ENCODE measurements around the gene AGTRAP.
A peak's percentile ranks its signal among the peaks of the same experiment; 100 is the strongest.

AGTRAP gene, protein sequence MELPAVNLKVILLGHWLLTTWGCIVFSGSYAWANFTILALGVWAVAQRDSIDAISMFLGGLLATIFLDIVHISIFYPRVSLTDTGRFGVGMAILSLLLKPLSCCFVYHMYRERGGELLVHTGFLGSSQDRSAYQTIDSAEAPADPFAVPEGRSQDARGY

DNA sequence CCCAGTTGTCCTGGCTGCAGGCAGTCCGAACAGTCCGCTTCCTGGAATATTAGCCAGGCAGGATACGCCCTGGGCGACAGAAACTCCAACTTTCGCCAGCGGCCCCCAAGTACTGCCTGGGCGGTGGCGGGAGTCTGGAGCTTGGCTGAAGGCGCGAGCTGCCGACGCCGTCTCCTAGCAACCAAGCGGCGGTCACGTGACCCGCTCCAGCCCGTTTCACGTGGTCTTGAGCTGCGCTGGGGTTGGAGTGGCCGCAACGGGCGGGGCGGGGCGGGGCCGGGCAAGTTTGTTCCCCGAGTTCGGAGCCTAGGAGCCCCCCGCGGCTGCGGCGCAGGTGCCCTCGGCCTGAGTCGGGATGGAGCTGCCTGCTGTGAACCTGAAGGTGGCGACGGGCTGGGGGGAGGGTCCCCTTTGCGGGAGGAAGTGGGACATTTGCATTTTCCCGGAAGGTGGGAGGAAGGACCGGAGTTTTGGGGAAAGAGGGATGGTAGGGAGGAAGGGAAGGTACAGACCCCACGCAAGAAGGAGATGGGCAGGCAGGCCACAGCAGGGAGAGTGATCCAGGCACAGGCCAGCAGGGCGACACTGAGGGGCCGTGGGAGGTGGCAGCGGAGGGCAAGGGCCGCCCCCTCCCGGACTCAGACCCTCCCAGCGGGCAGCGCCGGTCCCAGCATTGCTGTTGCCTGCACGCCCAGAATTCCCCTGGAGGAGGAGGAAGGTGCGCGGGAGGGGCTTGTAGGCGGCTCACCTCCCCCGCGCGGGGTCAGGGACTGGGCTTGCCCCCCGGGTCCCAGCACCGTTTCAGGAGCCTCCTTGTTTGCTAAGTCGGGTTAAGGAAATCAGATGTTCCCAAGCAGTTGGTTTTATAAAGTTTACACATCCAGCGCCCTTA, at the start of gene AGTRAP:
Gene AGTRAP, plus strand, starts transcription at position 283 of the 892 bp plus-strand sequence. Its CDS starts 73 bp downstream, at position 356.
- in situ Hi-C loops (cut with MboI; ENCODE audit: low sequenced_read_pairs, unreplicated experiment), result no loop called here
- TF ChIP-seq, protein P1, sequence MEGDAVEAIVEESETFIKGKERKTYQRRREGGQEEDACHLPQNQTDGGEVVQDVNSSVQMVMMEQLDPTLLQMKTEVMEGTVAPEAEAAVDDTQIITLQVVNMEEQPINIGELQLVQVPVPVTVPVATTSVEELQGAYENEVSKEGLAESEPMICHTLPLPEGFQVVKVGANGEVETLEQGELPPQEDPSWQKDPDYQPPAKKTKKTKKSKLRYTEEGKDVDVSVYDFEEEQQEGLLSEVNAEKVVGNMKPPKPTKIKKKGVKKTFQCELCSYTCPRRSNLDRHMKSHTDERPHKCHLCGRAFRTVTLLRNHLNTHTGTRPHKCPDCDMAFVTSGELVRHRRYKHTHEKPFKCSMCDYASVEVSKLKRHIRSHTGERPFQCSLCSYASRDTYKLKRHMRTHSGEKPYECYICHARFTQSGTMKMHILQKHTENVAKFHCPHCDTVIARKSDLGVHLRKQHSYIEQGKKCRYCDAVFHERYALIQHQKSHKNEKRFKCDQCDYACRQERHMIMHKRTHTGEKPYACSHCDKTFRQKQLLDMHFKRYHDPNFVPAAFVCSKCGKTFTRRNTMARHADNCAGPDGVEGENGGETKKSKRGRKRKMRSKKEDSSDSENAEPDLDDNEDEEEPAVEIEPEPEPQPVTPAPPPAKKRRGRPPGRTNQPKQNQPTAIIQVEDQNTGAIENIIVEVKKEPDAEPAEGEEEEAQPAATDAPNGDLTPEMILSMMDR (IDR thresholded peaks at IDR 0.05; ENCODE audit: borderline replicate concordance, control extremely low read depth, extremely low read depth, insufficient read depth, missing control alignments), result no peak
- DNase-seq (ENCODE audit: low spot score), result peak; percentile 96

DNA sequence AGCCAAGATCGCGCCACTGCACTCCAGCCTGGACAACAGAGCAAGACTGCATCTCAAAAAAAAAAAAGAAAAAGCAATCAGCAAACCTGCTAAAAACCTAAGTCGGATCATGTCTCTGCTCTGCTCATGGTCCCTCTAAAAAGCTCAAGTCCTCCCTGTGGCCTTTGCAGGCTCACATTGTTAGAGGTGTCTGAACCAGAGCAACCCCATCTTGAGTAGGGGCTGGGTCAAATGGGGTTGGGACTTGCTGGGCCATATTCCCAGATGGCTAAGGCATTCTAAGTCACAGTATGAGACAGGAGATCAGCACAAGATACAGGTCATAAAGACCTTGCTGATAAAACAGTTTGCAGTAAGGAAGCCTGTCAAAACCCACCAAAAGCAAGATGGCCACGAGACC, 47.4 kb upstream of the AGTRAP start:
- in situ Hi-C loops (cut with MboI; ENCODE audit: low sequenced_read_pairs, unreplicated experiment), result no loop called here
- DNase-seq (ENCODE audit: low spot score), result no peak
- TF ChIP-seq, protein P1 (IDR thresholded peaks at IDR 0.05; ENCODE audit: borderline replicate concordance, control extremely low read depth, extremely low read depth, insufficient read depth, missing control alignments), result no peak

DNA sequence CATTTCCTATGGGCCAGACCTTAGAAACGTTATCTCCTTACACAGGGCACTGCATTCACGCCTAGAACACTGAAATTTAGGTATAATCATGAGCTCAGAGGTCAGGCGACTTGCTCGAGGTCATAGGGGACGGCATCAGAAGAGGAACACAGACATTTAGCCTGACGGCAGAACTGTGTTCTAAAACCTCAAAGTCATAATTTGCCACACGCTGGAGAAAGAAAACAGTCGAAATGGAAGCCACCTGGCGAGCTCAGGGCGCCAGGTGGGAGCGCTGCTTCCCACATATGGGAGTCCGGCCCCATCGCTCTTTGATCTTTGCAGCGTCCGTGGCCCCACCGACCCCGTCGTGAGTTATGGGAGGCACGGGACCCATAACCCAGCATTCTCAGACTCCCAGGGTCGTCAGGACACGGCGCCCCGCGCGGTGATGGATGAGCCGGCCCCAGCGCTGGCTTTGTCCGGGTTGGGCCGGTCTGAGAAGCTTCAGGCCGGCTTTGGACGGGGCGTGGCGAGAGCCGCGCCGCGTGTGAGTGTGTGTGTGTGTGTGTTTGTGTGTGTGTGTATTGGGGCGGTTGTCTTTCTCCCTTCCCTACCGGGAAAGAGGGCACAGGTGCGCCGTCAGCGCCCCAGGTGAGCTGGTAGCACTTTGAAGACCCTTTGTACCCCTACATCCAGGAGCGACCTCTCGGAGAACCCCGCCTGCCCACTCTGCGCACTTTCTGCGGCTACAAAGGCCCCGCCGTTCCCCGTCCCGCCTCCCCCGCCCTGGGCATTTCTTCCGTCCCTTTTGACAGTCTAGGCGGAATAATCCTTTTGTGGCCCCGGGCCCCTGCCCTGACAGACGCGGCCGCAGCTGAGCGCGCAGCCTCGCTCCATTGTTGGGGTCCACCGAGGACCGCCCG, 45.3 kb upstream of the AGTRAP start:
- DNase-seq (ENCODE audit: low spot score), result no peak
- TF ChIP-seq, protein P1 (IDR thresholded peaks at IDR 0.05; ENCODE audit: borderline replicate concordance, control extremely low read depth, extremely low read depth, insufficient read depth, missing control alignments), result no peak
- in situ Hi-C loops (cut with MboI; ENCODE audit: low sequenced_read_pairs, unreplicated experiment), result no loop called here

DNA sequence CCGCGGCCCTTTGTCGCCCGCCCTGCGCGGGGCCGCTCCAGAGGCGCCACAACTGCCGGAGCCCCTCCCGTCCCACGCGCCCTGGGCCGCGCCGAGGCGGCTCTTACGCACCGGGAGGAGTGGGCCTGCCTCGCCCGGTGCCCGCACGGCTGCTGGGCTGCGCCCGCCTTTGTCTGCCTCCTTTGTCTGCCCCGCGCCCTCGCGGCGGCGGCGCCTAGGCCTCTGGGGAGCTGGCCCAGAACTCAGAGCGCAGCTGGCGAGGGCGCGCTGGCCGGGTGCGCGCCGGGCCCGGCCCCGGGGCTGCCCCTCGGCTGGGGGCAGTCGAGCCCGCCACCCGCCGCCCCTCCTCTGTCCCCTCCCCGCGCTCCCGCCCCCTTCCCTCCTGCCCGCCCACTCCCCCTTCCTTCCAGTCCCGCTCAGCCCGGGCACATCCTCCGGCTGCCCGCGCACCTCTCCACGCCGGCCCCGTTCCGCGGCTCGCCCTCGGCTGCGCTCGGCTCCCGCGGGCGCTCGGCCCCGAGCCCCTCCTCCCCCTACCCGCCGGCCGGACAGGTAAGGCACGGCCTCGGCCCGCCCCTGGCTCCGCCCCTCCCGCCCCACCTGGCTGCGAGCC, 44.5 kb upstream of the AGTRAP start, which contains the start of gene DRAXIN:
Gene DRAXIN, plus strand, starts transcription at position 409 of the 613 bp plus-strand sequence. CDS start 14,549 bp downstream, outside the sequence.
- no peak for DNase-seq (ENCODE audit: low spot score)
- in situ Hi-C loops (cut with MboI; ENCODE audit: low sequenced_read_pairs, unreplicated experiment), result no loop called here
- TF ChIP-seq, protein P1 (IDR thresholded peaks at IDR 0.05; ENCODE audit: borderline replicate concordance, control extremely low read depth, extremely low read depth, insufficient read depth, missing control alignments), result no peak

DNA sequence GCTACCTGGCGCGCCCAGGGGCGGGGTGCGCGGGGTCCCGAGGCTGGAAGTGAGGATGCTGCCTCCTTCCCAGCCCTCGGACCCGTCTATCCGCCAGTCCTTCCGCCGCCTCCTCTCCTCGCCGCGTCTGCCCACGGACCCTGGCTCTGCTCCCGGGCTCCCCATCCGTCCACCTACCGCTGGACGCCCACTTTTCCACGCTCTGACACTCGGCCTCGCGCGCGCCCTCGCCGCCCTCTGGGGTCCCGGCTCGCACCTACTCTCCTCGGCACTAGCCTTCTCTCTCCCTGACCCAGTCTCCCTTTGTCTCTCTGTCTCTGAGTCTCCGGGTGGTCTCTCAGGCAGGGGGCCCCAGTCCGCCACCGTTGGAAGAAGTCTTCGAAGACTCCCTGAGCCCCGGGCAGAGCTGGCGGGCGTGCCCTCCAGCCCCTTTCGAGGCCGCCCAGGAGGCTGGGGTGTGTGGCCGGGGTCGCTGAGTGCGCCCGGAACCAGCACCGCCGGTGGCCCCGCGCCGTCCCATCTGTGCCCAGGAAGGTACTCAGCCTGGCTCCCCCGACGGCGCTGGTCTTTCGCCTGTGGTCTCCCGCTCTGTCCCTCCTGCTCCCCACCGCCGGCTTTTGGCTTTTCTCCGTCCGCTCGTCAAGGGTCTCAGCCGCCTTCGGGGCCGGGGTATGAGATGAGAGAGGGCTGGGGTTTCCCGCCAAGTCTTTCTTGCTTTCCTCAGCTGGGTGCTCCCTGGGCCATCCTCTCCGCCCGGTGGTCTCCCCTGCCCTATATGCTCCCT, 43.8 kb upstream of the AGTRAP start:
- TF ChIP-seq, protein P1 (IDR thresholded peaks at IDR 0.05; ENCODE audit: borderline replicate concordance, control extremely low read depth, extremely low read depth, insufficient read depth, missing control alignments), result no peak
- no peak for DNase-seq (ENCODE audit: low spot score)
- in situ Hi-C loops (cut with MboI; ENCODE audit: low sequenced_read_pairs, unreplicated experiment), result no loop called here

Measured in GM13976 (cell line).